Stimulated activated CD8-positive, alpha-beta memory T cell treated with anti-CD3 and anti-CD28 coated beads, Interleukin-4, amount 100 ng/mL, for 1 hour (primary cell): ENCODE data around the gene USP34.
"Not testable (repeated sequence)": the region's sequence is repeated elsewhere in the genome, so short reads cannot be mapped to it uniquely, and the experiment has no call there.

ENCODE experiments used
- DNase-seq, 2 donors: peaks; one replicate each; pipeline ENCODE4 v3.0.0-alpha.2; 2020; ENCODE audit warnings: low read depth in 2 of 2, low spot score in 1 of 2

The USP34 gene

GRCh38 chr2:61431345-61431744, 39.5 kb downstream of the USP34 start:
- no peak for DNase-seq

GRCh38 chr2:61426267-61426897, 44.5 kb downstream of the USP34 start:
- peak; percentile 41 to 57 for DNase-seq

- DNase-seq, result no peak
Observed at GRCh38 chr2:61425605-61426155, 45.2 kb downstream of the USP34 start.

- DNase-seq, result no peak
Observed at GRCh38 chr2:61423714-61424113, 47.2 kb downstream of the USP34 start.

- DNase-seq, result no peak
Observed at GRCh38 chr2:61421611-61422010, 49.3 kb downstream of the USP34 start.

GRCh38 chr2:61420991-61421544, 49.8 kb downstream of the USP34 start:
- DNase-seq, result no peak

- no peak for DNase-seq
Observed at GRCh38 chr2:61419570-61419969, 51.3 kb downstream of the USP34 start.

GRCh38 chr2:61419129-61419528, 51.8 kb downstream of the USP34 start:
- no peak for DNase-seq

- no peak for DNase-seq
Observed at GRCh38 chr2:61416871-61417645, 53.8 kb downstream of the USP34 start.

- no peak for DNase-seq
Observed at GRCh38 chr2:61415265-61415664, 55.6 kb downstream of the USP34 start.

- DNase-seq, result no peak
Observed at GRCh38 chr2:61414674-61415073, 56.2 kb downstream of the USP34 start.

- no peak for DNase-seq
Observed at GRCh38 chr2:61411109-61411508, 59.8 kb downstream of the USP34 start.

GRCh38 chr2:61410185-61410584, 60.7 kb downstream of the USP34 start:
- DNase-seq, result no peak

- no peak for DNase-seq
Observed at GRCh38 chr2:61405813-61406212, 65.1 kb downstream of the USP34 start.

GRCh38 chr2:61404438-61404837, 66.4 kb downstream of the USP34 start:
- DNase-seq, result no peak

GRCh38 chr2:61398413-61398812, 72.5 kb downstream of the USP34 start:
- DNase-seq, result no peak

- no peak for DNase-seq
Observed at GRCh38 chr2:61396005-61396404, 74.9 kb downstream of the USP34 start.

GRCh38 chr2:61387588-61387987, 83.3 kb downstream of the USP34 start:
- DNase-seq, result not testable (repeated sequence)

GRCh38 chr2:61380882-61381197, 90.0 kb downstream of the USP34 start:
- not testable (repeated sequence) for DNase-seq

- DNase-seq, result no peak
Observed at GRCh38 chr2:61380056-61380881, 90.6 kb downstream of the USP34 start.

- DNase-seq, result no peak
Observed at GRCh38 chr2:61379521-61379920, 91.4 kb downstream of the USP34 start.
